Right kidney (tissue), 9 donors: ENCODE data around the gene SLC25A11.

Experiments
- DNase-seq: peaks from one replicate; pipeline ENCODE4 v3.0.0-alpha.2; 2016
- long read RNA-seq, 8 donors: transcript quantifications; one replicate each; lab custom pipeline, GENCODE V29; 2026

Gene SLC25A11, protein sequence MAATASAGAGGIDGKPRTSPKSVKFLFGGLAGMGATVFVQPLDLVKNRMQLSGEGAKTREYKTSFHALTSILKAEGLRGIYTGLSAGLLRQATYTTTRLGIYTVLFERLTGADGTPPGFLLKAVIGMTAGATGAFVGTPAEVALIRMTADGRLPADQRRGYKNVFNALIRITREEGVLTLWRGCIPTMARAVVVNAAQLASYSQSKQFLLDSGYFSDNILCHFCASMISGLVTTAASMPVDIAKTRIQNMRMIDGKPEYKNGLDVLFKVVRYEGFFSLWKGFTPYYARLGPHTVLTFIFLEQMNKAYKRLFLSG
- long read RNA-seq, donor 1, transcript SLC25A11-204 (6 exons, 2,176 nt), result minor isoform, 9 of 84 reads
- long read RNA-seq, donor 1, transcript SLC25A11-201 (8 exons, 1,897 nt), result major isoform, 71 of 84 reads
- long read RNA-seq, donor 1, partial matches to known transcripts, result 0 of 84 reads
- long read RNA-seq, donor 1, other reads (novel, unspliced or antisense), result 0 of 84 reads
- long read RNA-seq, donor 2, transcript SLC25A11-201 (8 exons, 1,897 nt), result major isoform, 37 of 82 reads
- long read RNA-seq, donor 2, partial matches to known transcripts, result 39 of 82 reads
- long read RNA-seq, donor 2, other reads (novel, unspliced or antisense), result 0 of 82 reads
- long read RNA-seq, donor 3, transcript SLC25A11-201 (8 exons, 1,897 nt), result major isoform, 28 of 35 reads
- long read RNA-seq, donor 3, partial matches to known transcripts, result 0 of 35 reads
- long read RNA-seq, donor 3, other reads (novel, unspliced or antisense), result 0 of 35 reads
- long read RNA-seq, donor 4, transcript SLC25A11-204 (6 exons, 2,176 nt), result minor isoform, 5 of 47 reads
- long read RNA-seq, donor 4, transcript SLC25A11-201 (8 exons, 1,897 nt), result major isoform, 42 of 47 reads
- long read RNA-seq, donor 4, partial matches to known transcripts, result 0 of 47 reads
- long read RNA-seq, donor 4, other reads (novel, unspliced or antisense), result 0 of 47 reads
- long read RNA-seq, donor 5, transcript SLC25A11-201 (8 exons, 1,897 nt), result major isoform, 71 of 75 reads
- long read RNA-seq, donor 5, partial matches to known transcripts, result 0 of 75 reads
- long read RNA-seq, donor 5, other reads (novel, unspliced or antisense), result 0 of 75 reads
- long read RNA-seq, donor 6, transcript SLC25A11-202 (7 exons, 952 nt), result minor isoform, 5 of 51 reads
- long read RNA-seq, donor 6, transcript SLC25A11-204 (6 exons, 2,176 nt), result minor isoform, 6 of 51 reads
- long read RNA-seq, donor 6, transcript SLC25A11-201 (8 exons, 1,897 nt), result major isoform, 40 of 51 reads
- long read RNA-seq, donor 6, partial matches to known transcripts, result 0 of 51 reads
- long read RNA-seq, donor 6, other reads (novel, unspliced or antisense), result 0 of 51 reads
- long read RNA-seq, donor 7, result 0 reads
- long read RNA-seq, donor 8, transcript SLC25A11-201 (8 exons, 1,897 nt), result major isoform, 58 of 134 reads
- long read RNA-seq, donor 8, partial matches to known transcripts, result 65 of 134 reads
- long read RNA-seq, donor 8, other reads (novel, unspliced or antisense), result 6 of 134 reads

DNA sequence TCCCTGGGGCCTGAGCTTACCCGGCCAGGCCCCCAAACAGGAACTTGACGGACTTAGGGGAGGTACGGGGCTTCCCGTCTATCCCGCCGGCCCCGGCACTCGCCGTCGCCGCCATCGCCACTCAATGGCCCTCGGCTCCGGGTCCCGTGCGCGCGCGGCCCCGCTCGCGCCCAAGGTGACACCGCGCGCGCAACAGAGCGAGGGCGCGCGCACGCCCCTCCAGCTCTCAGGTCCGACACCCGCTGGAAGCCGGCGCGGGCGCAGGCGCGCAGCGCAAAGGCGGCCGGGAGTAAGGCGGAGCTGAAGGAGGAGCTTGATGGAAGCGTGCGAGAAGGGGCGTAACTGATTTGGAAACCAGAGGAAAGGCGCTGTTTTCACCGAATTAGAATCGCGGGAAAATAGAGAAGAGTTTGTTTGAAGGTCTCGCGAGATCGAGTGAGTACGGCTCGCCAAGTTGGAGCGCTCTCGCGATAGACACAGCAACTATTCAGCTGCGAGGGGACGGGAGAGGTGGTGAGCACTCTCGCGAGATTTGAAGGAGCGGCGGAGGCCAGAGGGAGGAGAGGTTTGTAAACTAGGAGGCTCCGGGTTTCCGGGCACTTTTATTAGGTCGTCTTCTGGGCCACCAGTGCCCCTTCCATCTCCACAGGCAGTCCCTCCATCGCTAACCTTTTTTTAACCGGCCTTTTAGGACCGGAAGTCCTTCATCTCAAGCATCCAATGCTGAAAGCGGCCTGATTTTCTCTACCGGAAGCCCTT lies at the start of gene SLC25A11, which contains the start of gene RNF167:
Gene SLC25A11 (minus strand): TSS at position 251 of the 759 bp plus-strand sequence. CDS start 136 bp downstream, at position 115.
Gene RNF167 (plus strand): TSS at position 473 of the 759 bp plus-strand sequence. CDS start 642 bp downstream, outside the sequence.
- peak; percentile 99 for DNase-seq

DNA sequence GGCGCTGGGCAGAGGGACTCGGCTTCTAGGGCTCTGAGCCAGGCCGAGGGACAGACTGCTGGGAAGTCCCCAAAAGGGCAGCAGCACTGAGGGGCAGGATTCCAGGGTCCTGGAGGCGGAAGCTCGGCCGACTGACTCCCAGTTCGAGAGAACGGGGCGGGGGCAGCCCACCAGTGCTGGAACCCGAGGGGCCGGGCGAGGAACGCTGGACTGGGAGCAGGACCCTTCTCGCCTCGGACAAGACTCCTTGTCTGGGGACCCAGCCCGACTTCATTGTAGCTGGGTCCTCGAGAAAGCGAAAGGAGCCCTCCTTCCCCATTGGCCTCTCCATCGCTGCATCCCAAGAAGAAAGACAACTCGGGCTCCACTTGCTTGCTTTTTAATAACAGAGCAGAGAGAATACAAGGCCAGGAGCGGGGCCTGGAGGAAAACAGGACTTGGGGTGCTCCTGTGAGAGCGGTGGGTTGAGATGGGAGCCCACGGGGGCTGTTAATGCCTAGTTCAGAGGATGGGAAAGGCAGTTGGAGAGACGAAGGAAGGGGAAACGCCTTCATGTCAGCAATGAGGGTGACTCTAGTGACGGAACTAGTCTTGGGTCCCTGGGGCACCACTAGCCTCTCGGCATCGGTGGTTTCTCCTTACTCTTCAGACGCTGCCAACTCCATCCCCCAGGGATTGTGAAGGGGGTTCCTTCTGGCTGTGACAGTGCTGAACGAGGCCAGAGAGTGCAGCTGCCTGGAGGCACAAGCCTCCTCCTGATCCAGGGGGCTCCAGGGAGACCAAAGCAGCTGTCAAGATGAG lies 48.1 kb upstream of the SLC25A11 start:
- no peak for DNase-seq

DNA sequence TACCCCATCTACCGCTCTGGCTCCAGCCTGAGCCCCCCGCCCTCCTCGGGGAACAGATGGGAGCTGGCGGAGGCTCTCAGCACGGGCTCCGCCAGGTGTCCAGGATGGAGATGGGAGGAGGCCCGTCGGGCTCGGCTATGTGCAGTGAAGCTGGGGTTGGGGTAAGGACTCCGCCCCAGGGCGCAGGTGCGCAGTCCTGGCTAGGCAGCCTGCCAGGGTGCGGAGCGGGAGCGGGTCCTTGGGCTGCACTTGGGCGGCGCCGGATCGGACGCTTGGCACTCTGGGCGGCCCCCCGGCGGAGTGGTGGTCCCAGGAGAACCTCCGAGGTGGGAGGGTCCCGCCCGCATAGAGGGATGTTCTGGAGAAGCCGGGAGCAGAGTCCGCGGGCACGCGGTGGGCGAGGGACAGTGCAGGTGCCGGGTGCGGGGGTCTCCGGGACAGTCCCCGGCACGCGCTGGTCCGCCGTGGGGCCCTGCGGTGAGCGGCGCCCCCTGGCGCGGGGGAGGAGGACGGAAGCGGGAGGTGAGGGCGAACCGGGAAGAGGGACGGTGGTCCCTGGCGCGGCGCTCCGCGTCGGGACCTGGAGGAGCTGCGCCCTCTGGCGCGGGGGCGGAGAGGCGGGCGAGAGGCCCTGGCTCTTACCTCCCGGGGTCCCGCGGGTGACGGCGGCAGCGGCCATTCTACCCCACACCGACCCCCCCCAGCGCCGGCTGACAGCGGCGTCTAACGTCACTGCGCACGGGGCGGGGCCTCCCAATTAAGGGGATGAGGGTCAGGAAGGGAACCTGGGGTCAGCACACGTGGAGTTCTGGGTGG lies 47.3 kb upstream of the SLC25A11 start, which contains the start of gene CAMTA2:
Gene CAMTA2 (minus strand): TSS at position 725 of the 816 bp plus-strand sequence. CDS start 1,453 bp downstream, outside the sequence.
- peak; percentile 94 for DNase-seq

DNA sequence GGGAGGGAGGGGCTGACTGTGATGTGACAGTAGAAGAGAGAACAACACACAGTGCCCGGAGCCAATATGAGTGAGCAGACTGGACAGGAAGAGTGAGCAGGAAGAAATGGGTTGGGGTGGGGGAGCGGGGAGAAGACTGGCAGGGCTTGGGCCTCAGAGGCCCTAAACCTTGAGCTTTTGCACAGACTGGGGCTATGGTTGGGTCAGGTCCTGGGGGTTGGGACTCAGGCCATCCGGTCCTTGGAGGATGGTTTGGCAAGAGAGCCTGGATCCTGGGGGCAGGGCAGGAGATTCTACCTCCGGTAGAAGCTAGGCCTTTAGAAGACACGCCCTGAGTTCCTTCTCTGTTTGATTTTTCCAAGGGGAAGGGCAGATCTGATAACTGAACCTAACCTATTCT lies 46.6 kb upstream of the SLC25A11 start:
- DNase-seq, result no peak

DNA sequence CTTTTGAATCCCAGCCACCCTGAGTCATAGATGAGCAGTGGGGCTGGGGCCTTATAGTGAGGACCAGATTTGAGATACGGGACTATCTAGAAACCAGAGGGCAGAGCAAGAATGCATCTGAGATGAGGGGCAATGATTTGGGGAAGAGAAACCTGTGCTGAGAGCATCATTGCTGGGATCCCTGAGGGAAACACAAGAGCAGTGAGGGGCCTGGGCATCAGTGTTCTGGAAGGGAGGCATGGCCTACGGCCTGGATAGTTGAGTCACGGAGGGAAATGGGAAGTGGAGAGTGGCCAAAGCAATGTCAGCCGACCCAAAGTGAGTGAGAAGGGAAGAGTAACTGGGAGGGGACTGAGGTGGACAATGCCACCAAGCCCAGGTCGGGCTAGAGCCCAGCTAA lies 42.5 kb upstream of the SLC25A11 start:
- no peak for DNase-seq

DNA sequence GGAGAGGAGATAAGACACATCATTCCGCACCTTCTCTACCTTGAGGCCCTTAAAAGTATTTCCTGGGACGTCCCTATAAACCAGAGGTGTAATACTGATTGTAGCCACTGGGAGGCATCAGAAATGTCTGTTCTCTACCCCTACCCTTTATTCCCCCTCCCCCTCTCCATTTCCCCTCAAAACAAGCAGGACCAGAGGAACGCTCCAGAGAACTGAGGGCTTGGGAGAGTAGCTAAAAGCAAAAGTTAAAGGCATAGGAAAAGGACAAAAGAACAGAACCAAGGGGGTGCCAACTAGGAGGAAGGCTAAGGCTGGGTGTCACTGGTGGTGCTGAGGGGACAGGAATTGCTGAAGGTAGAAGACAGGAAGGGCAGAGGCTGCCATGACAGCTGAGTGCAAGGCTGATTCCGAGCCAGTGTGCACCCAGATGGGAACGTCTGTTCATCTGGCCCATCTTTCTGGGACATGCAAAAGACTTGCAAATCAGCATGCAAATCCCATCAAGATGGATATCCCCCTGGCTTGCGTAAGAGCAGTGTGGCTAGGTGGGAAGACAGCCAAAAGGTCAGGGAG lies 40.9 kb upstream of the SLC25A11 start:
- DNase-seq, result peak; percentile 41

DNA sequence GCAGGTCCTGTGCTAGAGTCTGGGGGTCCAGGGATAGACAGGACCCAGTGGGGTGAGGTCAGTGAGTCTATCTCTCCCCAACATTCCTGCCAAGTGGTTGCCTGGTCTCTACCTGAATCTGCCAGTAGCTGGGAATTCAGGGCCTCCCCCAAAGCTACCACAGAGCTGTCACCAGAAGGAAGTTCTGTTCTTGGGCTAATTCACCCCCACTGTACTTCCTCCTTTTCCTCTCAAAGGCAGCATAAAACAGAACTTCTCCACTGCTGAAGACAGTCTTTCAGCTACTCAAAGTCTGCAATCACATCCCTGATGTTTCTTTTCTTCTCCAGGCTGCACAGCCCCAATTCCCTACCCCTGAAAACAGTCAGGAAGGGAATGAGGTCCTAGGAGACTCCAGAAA lies 38.9 kb upstream of the SLC25A11 start:
- DNase-seq, result no peak

DNA sequence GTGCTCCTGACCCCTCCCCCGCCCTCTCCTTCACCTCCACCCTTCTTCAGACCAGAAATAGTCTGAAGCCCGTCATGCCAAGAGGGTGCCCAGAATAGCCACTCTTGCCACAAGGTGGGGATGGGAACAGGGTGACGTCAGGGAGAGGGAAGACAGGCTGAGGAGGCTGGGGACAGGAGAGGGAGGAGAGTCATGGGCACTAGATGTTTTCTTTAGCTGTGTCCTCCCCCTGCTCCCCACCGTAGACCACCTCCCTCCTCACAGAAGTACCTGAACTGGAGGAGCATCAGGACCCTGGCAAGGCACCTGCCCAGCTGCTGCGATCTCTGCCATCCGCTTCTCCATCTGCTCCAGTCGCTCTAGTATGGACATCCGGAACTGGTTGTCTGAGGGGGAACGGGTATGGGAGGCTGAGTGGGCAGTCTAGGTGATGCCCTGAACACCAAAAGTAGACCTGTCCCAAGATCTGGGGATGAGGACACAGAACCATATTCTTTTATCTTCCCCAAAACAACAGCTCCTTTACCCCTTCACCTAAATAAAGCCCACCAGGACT lies 34.3 kb upstream of the SLC25A11 start:
- no peak for DNase-seq

DNA sequence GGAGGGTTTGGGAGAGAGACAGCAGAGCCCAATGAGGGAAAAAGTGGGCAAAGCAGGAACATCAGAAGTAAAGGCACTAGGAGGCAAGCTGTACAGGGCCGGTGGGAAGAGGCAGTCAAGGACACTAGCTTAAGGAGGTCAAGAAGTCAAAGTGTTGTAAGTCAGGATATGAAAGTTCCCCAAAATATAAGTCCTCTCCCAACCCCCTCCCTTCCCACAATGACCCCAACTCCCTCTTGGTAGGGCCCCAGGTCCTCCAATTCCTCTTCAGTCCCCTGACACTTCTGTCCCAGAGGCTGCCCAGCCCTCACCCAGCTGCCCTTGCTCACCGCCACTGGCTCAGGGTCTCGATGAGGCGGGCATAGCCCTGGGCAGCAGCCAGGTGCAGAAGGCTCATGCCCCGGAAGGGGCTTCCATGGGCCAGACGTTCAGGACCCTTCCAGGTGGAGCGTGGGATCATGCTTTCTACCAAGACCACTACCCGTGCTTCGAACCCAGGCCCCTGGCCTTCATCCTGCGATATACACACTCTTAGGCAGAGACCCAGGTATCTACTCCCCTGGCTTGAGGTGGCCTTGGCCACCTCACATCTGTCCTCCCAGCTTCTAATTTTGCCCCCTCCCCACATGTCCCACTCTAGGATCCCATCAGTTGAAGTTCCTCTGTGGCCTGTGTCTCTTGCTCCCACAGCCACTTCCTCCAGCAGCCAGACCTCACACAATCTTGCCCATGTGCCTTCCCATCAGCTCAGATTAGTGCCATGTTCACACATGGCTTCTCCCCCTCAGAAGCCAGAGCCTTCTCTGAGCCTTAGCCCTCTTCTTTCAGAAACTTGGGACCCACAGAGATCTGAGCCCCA lies 33.6 kb upstream of the SLC25A11 start:
- DNase-seq, result no peak

DNA sequence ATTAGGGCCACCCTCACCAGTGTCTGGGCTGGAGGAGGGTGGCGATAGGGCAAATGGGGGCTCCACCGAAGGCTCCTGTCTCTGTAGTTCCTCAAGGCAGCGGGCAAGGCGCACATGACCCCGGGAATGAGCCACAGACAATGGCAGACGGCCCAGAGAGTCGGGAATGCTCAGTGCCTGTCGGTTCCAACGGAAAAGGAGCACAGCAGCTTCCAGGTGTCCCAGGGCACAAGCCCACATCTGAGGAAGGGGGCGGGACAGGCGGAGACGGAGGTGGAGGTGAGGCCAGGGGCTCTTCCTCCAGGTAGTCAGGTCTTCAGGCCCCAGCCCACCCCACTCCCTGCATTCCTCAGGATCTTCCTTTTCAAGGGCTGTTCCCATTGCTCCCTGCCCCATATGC lies 32.9 kb upstream of the SLC25A11 start:
- no peak for DNase-seq

DNA sequence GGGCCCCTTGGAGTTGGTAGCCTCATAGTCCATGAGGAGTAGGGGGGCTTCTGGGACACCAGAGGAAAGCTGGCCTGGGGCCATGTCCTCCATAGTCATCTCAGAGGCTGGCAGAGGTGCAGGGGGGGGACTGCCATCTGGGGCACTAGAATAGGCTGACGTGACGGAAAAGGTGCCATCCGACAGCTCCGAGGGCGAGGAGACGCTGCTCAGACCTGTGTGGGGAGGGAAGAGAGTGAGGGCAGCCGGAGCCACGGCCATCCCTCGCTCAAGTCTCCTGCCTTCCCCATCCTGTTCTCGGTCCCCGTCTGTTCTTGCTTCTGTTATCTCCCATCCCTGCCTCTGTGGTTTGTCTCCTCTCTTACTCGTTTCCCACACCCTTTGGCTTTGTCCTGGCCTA lies 32.5 kb upstream of the SLC25A11 start:
- DNase-seq, result no peak

DNA sequence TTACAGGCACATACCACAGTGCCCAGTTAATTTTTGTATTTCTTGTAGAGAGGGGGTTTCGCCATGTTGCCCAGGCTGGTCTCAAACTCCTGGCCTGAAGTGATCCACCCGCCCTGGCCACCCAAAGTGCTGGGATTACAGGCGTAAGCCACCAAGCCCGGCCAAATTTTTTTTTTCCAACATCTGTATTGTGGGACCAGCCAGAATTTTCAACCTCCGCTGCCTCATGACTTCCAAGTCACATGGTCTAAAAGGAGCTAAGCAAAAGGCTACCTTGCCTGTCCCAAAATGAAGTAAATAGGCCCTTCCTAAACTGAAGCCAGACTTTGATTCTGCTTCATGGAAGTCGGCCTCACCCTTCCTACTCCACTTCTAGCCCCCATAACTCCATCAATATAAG lies 32.0 kb upstream of the SLC25A11 start:
- no peak for DNase-seq

DNA sequence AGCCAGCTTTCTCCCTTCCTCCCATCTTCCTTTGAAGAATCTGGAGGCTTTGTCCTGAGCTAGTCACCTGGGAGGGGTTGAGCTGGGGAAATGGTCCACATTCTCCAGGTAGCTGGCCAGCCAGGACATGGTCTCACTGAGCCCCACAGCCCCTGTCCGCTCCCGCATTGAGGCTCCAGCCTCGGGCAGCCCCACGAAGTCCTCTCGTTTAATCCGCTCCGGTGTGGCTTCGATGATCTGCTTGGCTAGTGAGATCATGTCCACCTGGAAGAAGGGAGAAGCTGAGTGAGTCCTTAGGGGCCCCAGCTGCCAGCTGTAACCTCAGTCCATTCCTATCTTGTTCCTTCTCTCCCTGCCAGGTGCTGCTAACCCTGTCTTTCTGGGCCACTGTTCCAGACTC lies 30.4 kb upstream of the SLC25A11 start:
- no peak for DNase-seq

DNA sequence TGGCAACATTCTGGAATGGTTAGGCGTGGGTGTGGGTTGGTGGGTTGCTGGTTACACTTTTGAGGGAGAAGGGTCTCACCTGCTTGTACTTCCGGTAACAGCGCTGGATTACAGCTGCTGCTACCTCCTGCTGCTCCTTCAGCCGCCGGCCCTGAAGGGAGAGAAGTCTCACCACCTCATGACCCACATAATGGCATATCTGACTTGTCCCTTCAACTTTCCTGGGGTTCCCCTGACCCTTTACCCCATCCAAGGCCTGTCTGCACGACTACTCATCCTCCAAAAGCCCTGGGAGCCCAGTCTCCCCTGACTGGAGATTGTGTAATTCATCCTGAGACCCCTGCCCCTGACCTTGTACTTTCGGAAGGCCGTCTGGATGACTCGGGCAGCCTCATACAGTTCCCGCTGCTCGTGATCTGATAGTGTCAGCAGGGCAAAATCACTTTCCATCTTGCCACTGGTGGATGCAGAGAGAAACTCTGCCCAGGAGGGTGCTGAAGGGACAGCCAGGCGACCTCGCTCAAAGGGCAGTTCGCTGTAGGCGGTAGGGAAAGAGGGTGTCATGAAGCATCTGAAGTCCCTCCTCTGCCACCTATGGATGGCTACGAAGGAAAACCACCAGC lies 29.8 kb upstream of the SLC25A11 start:
- DNase-seq, result no peak

DNA sequence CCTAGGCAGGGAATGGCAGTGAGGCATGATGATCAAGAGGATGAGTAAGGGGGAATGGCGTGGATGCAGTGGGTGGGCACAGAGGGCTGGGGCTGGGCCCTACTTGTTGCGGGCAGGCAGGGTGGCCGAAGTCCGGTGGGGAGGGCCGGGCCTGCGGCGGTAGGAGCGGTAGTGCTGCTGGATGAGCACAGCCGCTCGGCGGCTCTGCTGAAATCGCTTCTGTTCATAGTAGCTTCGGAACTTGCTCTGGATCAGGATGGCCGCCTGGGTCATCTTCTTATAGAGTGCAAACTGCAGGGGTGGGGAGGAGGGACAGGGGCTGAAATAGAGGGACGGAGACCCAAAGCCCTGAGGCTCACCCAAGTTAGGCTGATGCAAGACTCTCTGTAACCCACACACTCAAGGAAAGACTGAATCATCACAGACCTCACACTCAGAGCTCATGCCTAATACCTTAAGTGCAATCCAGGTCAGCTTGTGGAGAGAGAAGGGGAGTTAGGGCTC lies 29.3 kb upstream of the SLC25A11 start:
- no peak for DNase-seq

DNA sequence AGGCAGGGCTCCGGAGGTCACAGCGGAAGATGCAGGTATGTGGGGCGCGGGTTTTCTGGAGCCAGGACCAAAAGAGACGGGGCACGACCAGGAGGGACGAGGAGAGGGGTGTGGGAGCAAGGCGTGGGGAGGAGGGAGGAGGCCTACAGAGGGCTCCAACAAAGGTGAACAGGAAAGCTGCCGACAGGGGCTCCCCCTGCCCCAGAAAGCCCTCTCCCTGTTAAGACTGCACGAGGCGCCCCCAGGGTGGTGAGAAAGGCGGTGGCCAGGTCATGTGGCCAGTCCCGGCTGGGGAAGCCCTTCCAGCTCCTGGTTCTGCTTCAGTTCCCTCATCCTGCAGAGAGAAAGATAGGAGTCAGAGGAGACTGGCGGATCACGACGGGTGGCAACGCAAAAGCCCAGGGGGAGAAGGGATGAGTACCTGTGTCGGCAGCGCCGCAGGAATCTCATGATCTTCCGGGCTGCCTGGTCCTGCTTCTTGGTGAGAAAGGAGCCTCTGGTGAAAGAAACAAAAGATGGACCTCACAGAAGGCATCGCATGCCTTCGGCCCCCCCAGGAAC lies 28.7 kb upstream of the SLC25A11 start:
- peak; percentile 65 for DNase-seq
